ENCODE measurements around the gene TM9SF4. TPM values are rescaled to one million over a fixed set of nuclear protein-coding genes. Genes with fewer than 3 reads are reported as not detected.
A peak's percentile ranks its signal among the peaks of the same experiment; 100 is the strongest.

TM9SF4 gene
- total RNA-seq, 1 experiment from 2014 or later: 36.8 TPM

DNA sequence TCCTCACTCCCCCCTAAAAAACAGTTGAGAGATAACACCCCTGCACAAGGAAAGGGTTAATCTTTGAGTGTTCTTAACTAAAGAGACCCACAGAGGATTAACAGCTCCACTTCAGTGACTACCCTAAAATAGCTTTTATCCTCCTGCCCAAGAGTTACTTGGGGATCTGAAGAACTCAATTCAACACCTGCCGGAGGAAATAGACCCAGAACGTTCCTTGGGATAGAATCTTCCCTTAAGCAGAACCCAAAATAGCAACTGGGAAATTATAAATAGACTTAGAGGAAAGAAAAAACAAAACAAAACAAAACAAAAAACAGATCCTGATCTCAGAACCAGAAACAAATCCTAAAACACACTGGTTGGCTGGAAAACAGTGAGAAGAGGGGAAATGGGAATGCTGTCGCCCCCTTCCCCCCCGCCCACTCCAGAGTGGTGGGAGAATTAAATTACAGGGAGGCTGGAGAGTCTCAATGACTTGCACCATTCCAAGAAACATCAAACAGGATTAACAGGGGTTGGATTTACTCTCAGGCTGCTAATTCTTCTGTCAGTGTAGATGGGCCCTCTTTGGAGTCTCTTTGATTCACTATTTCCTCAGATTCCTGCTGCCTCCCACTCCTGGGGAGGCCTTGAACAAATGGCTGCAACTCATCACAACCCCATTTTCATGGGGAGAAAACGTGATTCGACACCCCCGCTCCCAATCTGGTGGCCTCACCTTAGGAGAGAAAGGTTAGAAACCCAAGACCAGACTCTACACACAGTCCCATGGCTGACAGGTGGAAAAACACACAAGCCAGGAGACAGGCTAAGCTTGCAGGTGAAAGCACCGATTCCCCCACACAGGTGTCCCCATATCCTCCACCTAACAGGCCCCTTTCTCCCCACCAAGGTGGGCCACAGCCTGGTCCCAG, 96.6 kb downstream of the TM9SF4 start:
- no peak for DNase-seq (ENCODE audit: low read depth)

DNA sequence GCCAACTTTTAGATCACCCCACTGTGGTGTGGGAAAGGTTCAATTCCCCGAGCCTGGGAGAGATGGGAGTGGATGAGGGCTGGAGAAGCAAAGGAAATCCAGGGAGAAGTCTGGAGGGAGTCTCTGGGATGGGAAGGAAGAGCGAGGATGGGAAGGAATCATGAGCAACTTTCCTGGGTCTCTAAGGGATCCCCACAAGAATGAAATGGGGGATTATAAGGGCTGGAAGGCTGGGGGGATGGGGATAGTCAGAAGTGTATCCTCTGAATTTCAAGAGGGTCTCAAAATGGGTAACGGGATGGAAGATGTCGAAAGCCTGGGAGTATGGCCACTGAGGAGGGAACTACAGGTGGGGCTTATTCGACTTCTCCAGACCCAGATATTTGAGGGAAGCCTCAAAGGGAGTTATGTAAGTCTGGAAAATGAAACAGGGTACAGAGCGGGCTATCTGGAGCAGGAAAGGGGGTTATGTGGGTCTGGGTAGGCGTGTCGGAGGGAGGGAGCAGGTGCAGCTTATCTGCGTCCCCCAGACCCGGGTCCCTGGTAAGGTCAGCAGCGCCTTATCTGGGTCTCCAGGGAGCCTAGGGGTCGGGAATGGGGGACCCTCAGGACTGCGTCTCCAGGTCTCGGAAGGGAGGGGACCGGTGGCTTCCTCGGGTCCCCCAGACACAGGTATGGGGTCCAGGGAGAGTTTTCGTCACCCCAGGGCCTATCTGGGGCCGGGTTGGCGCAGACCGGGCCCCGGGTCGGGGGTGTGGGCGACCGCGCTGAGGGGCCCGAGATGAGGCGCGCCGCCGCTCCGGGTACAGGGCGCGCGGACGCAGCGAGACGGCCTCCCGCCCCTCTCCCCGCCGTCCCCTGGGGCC, 97.5 kb downstream of the TM9SF4 start:
- no peak for DNase-seq (ENCODE audit: low read depth)

DNA sequence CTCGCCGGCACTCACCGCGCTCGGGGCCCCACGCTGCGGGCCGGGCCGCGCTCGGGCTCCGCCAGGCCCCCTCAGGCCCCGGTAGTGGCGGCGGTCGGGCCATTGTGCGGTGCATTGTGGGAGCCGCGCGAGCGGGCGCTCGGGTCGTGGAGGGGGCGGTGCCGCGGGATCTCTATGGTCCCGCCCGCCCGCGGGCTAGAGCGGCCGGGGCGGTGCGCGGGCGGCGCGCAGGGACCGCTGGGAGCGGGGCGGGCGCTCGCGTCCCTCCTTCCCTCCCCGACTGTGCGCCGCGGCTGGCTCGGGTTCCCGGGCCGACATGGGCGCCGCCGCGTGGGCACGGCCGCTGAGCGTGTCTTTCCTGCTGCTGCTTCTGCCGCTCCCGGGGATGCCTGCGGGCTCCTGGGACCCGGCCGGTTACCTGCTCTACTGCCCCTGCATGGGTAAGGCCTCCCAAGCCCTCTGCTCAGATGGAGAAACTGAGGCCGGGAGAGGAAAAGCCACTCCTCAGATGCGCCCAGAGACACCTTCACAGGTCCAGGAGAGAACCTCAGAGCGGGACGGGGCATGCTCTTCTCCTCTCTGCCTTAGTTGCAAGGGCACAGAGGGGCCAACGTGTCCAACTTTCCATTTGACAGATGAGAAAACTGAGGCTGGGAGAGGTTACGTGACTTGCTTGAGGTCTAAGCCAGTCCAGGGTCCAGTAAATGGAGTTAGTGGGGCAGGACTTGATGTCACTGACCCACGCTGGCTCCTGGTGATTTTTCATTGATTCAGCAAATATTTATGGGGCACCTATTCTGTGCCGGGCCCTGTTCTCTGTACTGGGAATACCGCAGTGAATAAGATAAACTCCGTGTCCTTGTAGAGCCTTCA, 98.3 kb downstream of the TM9SF4 start, which contains the start of the genes PLAGL2 and POFUT1:
PLAGL2 (minus strand) TSS at position 118 of the 873 bp plus-strand sequence. CDS start 5,565 bp downstream, outside the sequence.
POFUT1 (plus strand) TSS at position 255 of the 873 bp plus-strand sequence; CDS start at position 317, 62 bp downstream.
- peak; percentile 82 for DNase-seq (ENCODE audit: low read depth)

DNA sequence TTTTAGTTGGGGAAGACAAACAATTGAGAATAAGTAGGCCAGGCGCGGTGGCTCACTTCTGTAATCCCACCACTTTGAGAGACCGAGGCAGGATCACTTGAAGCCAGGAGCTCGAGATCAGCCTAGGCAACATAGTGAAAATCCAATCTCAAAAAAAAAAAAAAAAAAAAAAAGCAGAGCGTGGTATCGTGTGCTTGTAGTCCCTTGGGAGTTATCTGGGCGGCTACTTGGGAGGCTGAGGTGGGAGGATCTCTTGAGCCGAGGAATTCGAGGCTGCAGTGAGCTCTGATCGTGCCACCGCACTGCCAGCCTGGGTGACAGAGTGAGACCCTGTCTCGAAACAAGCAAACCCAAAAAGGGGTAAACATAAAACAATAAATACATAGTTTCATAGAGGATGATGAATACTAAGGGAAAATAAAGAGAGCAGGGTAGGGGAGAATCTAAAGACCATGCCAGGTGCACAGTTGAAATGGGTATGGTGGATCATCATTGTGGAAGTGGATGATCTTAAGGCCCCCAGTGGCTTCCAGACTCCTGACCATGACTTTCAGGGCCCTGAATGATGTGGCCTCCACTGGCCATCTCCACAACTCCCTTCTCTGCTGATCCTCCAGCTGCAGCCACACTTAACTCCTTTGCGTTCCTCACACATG, 99.1 kb downstream of the TM9SF4 start:
- peak; percentile 12 for DNase-seq (ENCODE audit: low read depth)

DNA sequence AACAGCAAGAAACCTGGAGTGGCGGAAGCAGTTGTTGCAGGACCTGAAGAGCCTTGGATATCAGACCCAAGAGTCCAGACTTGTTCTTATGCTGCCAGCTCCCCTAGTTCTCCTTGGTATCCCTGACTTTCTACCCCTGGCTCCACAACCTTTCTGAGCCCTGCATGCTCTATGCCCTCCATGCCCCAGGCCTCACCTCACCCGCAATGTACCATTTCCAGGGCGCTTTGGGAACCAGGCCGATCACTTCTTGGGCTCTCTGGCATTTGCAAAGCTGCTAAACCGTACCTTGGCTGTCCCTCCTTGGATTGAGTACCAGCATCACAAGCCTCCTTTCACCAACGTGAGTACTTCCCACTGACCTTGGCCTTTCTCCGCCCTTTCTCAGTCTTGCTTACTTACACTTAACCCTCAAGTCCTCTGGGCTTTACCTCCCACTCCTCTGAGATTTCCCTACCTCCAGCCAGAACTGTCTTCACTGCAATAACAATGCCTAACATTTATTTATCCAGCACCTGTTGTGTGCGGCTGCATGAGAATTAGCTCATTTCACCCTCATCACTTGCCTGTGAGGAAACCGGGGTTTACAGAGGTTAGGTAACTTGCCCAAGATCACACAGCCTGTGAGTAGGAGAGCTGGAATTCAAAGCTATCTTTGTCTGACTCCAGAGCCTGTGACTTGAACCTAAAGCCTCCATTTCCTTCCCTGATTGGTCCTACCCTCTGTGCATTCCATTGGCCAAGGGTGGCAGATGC, 100.5 kb downstream of the TM9SF4 start:
- peak; percentile 29 for DNase-seq (ENCODE audit: low read depth)

DNA sequence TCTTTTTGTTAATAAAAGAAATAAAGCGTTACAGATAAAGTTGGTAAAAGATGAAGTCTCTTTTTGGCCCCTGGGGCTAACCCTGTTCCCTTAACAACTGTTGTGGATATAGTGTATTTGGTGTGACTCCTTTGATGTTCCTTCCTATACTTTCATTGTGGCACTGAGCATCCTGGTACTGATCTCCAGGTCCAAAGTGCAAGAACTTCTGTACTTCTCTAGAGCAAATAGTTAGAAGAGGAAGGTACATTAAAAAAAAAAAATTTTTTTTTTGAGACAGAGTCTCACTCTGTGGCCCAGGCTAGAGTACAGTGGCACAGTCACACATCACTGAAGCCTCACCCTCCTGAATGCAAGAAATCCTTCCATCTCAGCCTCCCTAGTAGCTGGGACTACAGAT, 104.4 kb downstream of the TM9SF4 start:
- no peak for DNase-seq (ENCODE audit: low read depth)

DNA sequence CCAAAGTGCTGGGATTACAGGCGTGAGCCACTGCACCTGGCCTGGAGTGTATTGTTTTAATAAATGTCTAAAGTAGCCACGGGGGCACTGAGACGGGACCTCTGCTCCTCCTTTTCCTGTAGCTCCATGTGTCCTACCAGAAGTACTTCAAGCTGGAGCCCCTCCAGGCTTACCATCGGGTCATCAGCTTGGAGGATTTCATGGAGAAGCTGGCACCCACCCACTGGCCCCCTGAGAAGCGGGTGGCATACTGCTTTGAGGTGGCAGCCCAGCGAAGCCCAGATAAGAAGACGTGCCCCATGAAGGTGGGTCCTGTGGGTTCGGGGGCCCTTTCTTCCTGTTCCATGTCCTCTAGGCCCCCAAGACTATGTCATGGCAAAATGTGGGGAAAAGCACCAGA, 105.6 kb downstream of the TM9SF4 start:
- no peak for DNase-seq (ENCODE audit: low read depth)

DNA sequence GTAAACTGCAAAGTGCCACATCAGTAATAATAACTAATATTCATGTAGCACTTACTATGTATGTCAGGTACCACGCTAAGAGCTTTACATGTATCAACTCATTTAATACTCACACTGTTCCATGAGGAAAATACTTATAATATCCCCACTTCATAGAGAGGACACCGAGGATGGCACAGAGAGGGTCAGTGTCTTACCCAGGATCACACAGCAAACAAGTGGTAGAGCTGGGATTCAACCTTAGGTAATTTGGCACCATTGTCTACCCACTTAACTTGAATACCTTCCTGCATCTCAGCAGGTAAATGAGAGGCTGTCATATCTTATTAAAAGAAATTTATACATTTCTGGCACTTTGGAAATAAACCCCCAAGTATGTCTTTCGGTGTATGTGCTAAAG, 106.2 kb downstream of the TM9SF4 start:
- DNase-seq (ENCODE audit: low read depth): no peak

DNA sequence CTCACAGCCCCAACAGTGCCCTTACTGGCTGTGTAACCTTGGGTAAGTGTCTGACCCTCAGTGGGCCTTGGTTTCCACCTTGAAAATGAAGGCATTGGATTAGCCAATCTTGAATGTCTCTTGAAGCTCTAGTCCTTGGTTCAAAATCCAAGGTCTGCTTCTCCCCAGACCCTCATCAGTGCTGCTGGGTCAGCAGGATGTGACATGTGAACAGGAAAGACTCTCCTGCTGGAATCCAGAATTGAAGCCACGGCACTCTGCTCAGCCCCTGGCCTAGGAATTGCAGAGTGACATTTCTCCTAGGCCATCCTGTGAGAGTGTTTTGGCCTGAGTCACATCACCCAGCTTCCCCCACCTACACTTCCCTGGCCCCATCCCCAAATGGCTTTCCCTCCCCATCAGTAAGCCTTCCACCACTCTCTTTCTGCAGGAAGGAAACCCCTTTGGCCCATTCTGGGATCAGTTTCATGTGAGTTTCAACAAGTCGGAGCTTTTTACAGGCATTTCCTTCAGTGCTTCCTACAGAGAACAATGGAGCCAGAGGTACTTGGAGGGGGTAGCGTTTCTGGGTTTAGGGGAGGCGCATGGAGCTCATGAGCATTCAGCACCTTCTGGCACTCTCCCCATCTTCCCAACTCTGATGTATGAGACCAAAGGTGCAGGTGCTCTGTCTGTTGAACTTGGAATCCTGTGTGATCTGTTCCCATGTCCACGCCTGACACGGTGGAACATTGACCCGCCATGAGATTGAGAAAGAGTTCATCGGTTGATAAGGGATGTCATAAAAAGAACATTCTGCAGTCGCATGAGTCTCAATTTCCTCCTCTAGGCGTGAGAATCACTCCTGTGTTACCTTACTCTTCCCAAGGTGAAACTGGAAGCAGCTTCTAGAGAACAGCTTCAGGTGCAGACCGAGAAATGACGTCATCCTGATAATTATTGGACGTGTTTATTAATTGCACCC, 106.9 kb downstream of the TM9SF4 start:
- no peak for DNase-seq (ENCODE audit: low read depth)

Other genes starting within 250 kb of the TM9SF4 start
- 0.11 TPM in 1 of 2 replicates, not detected in the other for gene DUSP15, start 239.2 kb upstream of the TM9SF4 start, total RNA-seq (2014; rRNA removed)
- gene TTLL9, start 239.1 kb upstream of the TM9SF4 start, total RNA-seq (2014; rRNA removed): not detected in 2 replicates
- gene PDRG1, start 157.7 kb upstream of the TM9SF4 start, total RNA-seq (2014; rRNA removed): 8.0 TPM in 2 replicates
- gene XKR7, start 141.6 kb upstream of the TM9SF4 start, total RNA-seq (2014; rRNA removed): under 0.01 TPM in 1 of 2 replicates, not detected in the other
- not detected in 2 replicates for gene CCM2L, start 99.3 kb upstream of the TM9SF4 start, total RNA-seq (2014; rRNA removed)
- gene HCK, start 57.5 kb upstream of the TM9SF4 start, total RNA-seq (2014; rRNA removed): not detected in 2 replicates
- gene PLAGL2, start 98.0 kb downstream of the TM9SF4 start, total RNA-seq (2014; rRNA removed): 3.3 and 4.6 TPM in 2 replicates
- gene POFUT1, start 98.2 kb downstream of the TM9SF4 start, total RNA-seq (2014; rRNA removed): 59.4 and 64.4 TPM in 2 replicates
- 18.0 and 18.8 TPM in 2 replicates for gene KIF3B, start 167.9 kb downstream of the TM9SF4 start, total RNA-seq (2014; rRNA removed)
- 23.3 and 28.4 TPM in 2 replicates for gene ASXL1, start 248.6 kb downstream of the TM9SF4 start, total RNA-seq (2014; rRNA removed)

Data from LHCN-M2 (cell line).